ENCODE measurements around the gene DPYSL4.

- TF ChIP-seq SPI1 (IDR thresholded peaks at IDR 0.05; ENCODE audit: low read depth, low read length) (no peak), POLR2AphosphoS5 (IDR thresholded peaks at IDR 0.05; ENCODE audit: low read depth, low read length) (no peak), POLR2A (IDR thresholded peaks at IDR 0.05; ENCODE audit: low read depth, low read length) (no peak)
These were observed 51.1 kb downstream of the DPYSL4 start for GRCh38 chr10:132237871-132238270.

All from GM12891 (cell line).